ENCODE measurements around the gene AMTN.

- TF ChIP-seq EZH2 (IDR thresholded peaks at IDR 0.05): no peak
- TF ChIP-seq POLR2AphosphoS5 (IDR thresholded peaks at IDR 0.05; ENCODE audit: borderline replicate concordance, low read depth, low read length): no peak
- no peak for TF ChIP-seq FOXP2 (optimal IDR thresholded peaks at IDR 0.05; ENCODE audit: control extremely low read depth, extremely low read length, insufficient read depth)
These were observed 46.5 kb upstream of the AMTN start, which contains the start of gene MUC7 for GRCh38 chr4:70471897-70472296.
